ENCODE data around the gene ZYG11B. TPM values are rescaled to one million over a fixed set of nuclear protein-coding genes. Genes with fewer than 3 reads are reported as not detected.
"Not testable (repeated sequence)": the region's sequence is repeated elsewhere in the genome, so short reads cannot be mapped to it uniquely, and the experiment has no call there.

ZYG11B gene
- total RNA-seq, 2 experiments from 2014 or later: 13.7 to 13.8 TPM

GRCh38 chr1:52856026-52856425, 129.8 kb downstream of the ZYG11B start:
- ATAC-seq (ENCODE audit: low read depth): no peak
- DNase-seq: no peak
- no peaks in the 10 kb centered on the region for H3K36me3 Mint-ChIP-seq
- no peaks in the 10 kb centered on the region for H3K4me1 Mint-ChIP-seq
- no peak overlapping the region for H3K4me3 Mint-ChIP-seq
- peaks cover 8% of the 10 kb centered on the region for H3K27me3 Mint-ChIP-seq
- no peak overlapping the region for H3K27ac Mint-ChIP-seq
- H3K9me3 Mint-ChIP-seq: no peaks in the 10 kb centered on the region
- POLR2A ChIA-PET: no interaction called here

GRCh38 chr1:52857443-52857842, 131.2 kb downstream of the ZYG11B start:
- Mint-ChIP-seq H3K36me3 (no peaks in the 10 kb centered on the region), H3K9me3 (no peaks in the 10 kb centered on the region), H3K4me1 (no peaks in the 10 kb centered on the region), H3K27ac (no peak overlapping the region), H3K27me3 (peaks cover 4% of the 10 kb centered on the region), H3K4me3 (no peak overlapping the region)
- POLR2A ChIA-PET: no interaction called here
- ATAC-seq (ENCODE audit: low read depth) (no peak), DNase-seq (no peak)

- Mint-ChIP-seq H3K4me1 (no peaks in the 10 kb centered on the region), H3K9me3 (no peaks in the 10 kb centered on the region), H3K27ac (no peak overlapping the region), H3K27me3 (peaks cover 8% of the 10 kb centered on the region), H3K4me3 (no peak overlapping the region), H3K36me3 (no peaks in the 10 kb centered on the region)
- POLR2A ChIA-PET: no interaction called here
- DNase-seq (no peak), ATAC-seq (ENCODE audit: low read depth) (no peak)
These were observed 136.6 kb downstream of the ZYG11B start for GRCh38 chr1:52862666-52863458.

- no peak overlapping the region for H3K27ac Mint-ChIP-seq
- DNase-seq (no peak), ATAC-seq (ENCODE audit: low read depth) (no peak)
- H3K36me3 Mint-ChIP-seq: no peaks in the 10 kb centered on the region
- POLR2A ChIA-PET: no interaction called here
- H3K9me3 Mint-ChIP-seq: no peaks in the 10 kb centered on the region
- no peak overlapping the region for H3K4me3 Mint-ChIP-seq
- peaks cover 10% of the 10 kb centered on the region for H3K27me3 Mint-ChIP-seq
- H3K4me1 Mint-ChIP-seq: no peaks in the 10 kb centered on the region
These were observed 141.0 kb downstream of the ZYG11B start for GRCh38 chr1:52867087-52867863.

- H3K27me3 Mint-ChIP-seq; H3K4me1 Mint-ChIP-seq; ATAC-seq (ENCODE audit: low read depth); H3K27ac Mint-ChIP-seq; DNase-seq; H3K9me3 Mint-ChIP-seq; H3K4me3 Mint-ChIP-seq; H3K36me3 Mint-ChIP-seq: not testable (repeated sequence)
- POLR2A ChIA-PET: interaction anchor here (0.6 kb wide), 1 partner anchor 10 kb away, joined by 3 read pairs; no protein-coding TSS in a partner anchor
These were observed 143.5 kb downstream of the ZYG11B start for GRCh38 chr1:52869727-52870126.

- Mint-ChIP-seq H3K36me3 (no peaks in the 10 kb centered on the region), H3K4me1 (no peaks in the 10 kb centered on the region), H3K27me3 (no peaks in the 10 kb centered on the region), H3K27ac (no peak overlapping the region), H3K9me3 (no peaks in the 10 kb centered on the region), H3K4me3 (no peak overlapping the region)
- DNase-seq (no peak), ATAC-seq (ENCODE audit: low read depth) (no peak)
- POLR2A ChIA-PET: no interaction called here
These were observed 150.6 kb downstream of the ZYG11B start for GRCh38 chr1:52876843-52877242.

Other genes with a start within 250 kb of the ZYG11B start
- gene TUT4, start 173.4 kb upstream of the ZYG11B start, total RNA-seq: 100 to 1,000 TPM; 104 to 110 TPM
- 10 to 100 TPM; 13.5 to 13.9 TPM for gene GPX7, start 124.1 kb upstream of the ZYG11B start, total RNA-seq
- 10 to 100 TPM; 27.9 to 28.8 TPM for gene SHISAL2A, start 93.3 kb upstream of the ZYG11B start, total RNA-seq
- gene COA7, start 28.1 kb upstream of the ZYG11B start, total RNA-seq: 10 to 100 TPM; 10.2 to 10.9 TPM
- gene ZYG11A, start 116.3 kb downstream of the ZYG11B start, total RNA-seq: under 1 TPM; 0.08 to 0.09 TPM
- gene ECHDC2, start 195.3 kb downstream of the ZYG11B start, total RNA-seq: 10 to 100 TPM; 80.7 to 88.4 TPM
- gene SCP2, start 200.8 kb downstream of the ZYG11B start, total RNA-seq: 10 to 100 TPM; 81.0 to 81.6 TPM